Esophagus (tissue), 2 donors: Measurements from ENCODE around the gene LRRTM4. TPM values are rescaled to one million over a fixed set of nuclear protein-coding genes. Genes with fewer than 3 reads are reported as not detected.

Experiments used
- H3K27ac ChIP-seq, 2 donors: one replicate each; pipeline ENCODE4 v1.5.1; 2013; ENCODE audit warnings: low read depth in 2 of 2, mild to moderate bottlenecking in 2 of 2, inconsistent platforms in 1 of 2, low read length in 1 of 2, moderate library complexity in 1 of 2
- H3K27me3 ChIP-seq, 2 donors: one replicate each; pipeline ENCODE4 v1.6.1; 2013; ENCODE audit warnings: low read length in 2 of 2, control low read depth in 1 of 2, mild to moderate bottlenecking in 1 of 2; ENCODE audit not compliant: insufficient read depth in 2 of 2, control insufficient read depth in 1 of 2
- H3K36me3 ChIP-seq, 2 donors: one replicate each; pipeline ENCODE4 v1.6.1; 2013; ENCODE audit warnings: low read length in 1 of 2; ENCODE audit not compliant: control insufficient read depth in 2 of 2, insufficient read depth in 2 of 2
- H3K4me1 ChIP-seq, 2 donors: one replicate each; pipeline ENCODE4 v1.6.1; 2013; ENCODE audit warnings: low read length in 1 of 2; ENCODE audit not compliant: control insufficient read depth in 2 of 2, insufficient read depth in 2 of 2
- H3K4me3 ChIP-seq, 2 donors: one replicate each; pipeline ENCODE4 v1.5.1; 2013; ENCODE audit warnings: low read length in 2 of 2, mild to moderate bottlenecking in 2 of 2, low read depth in 1 of 2, moderate library complexity in 1 of 2
- H3K9me3 ChIP-seq, 2 donors: one replicate each; pipeline ENCODE4 v1.6.1; 2013; ENCODE audit warnings: mild to moderate bottlenecking in 2 of 2, low read depth in 1 of 2, low read length in 1 of 2, moderate library complexity in 1 of 2; ENCODE audit not compliant: control insufficient read depth in 2 of 2, insufficient read depth in 1 of 2
- WGBS, 2 donors: extraction: QIAGEN DNeasy Blood & Tissue Kit; methylation state at CpG; one replicate each; pipeline ENCODE4 v1.1.7; 2013; 5-methylcytosine and 5-hydroxymethylcytosine counted together
- polyA plus RNA-seq, 2 donors: library from polyadenylated mRNA; stranded (reverse); fragments of 200-250 nt; gene quantifications; one replicate each; pipeline ENCODE4 v1.2.3, GENCODE V29; 2013
- donor health status: healthy with polysubstance abuse.
- donor health status: Bipolar disorder and iron deficiency.

Gene LRRTM4
- polyA plus RNA-seq, 2 donors: not detected

DNA sequence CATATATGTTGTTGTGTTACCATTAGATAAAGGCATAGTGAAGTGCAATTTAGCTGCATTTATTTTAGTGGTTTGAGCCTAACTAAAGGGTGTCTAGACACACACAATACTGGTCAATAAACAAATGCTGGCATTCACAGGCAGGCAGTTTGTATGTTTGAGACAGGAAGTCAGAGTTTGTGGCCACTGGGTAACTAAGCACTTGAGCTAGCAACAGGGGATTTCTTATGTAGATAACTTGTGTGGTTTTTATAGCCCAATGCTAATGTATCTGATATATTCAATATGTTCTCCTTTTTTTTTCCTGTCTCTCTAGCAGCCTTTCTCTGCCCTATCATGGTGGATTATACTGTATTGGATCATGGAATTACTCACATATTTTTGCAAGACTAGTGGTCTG, 38.1 kb downstream of the LRRTM4 start:
- Histone ChIP-seq H3K27ac (no peak overlapping the region), H3K9me3 (peaks cover 0 to 7% of the 10 kb centered on the region in 2 donors), H3K36me3 (no peaks in the 10 kb centered on the region), H3K4me3 (no peak overlapping the region), H3K27me3 (no peaks in the 10 kb centered on the region), H3K4me1 (no peaks in the 10 kb centered on the region)

DNA sequence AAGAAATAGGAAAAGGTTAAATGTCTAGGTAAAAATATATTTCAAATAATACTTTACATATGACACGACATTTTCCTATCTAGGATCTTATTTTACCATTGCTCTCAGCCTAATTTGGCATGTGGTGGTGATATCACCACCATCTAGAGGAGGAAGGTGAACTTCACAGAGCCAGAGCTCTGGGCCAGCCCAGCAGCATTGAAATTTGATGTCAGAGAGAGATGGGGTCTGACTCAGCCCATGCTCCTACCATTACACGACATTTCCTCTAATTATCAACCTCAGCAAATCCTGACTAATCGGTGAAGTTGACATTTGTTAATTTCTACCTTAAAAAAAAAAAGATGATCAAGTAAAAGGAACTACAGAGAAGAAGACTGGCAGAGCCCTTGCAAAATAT, 42.3 kb downstream of the LRRTM4 start:
- Histone ChIP-seq H3K27me3 (no peaks in the 10 kb centered on the region), H3K9me3 (no peaks in the 10 kb centered on the region), H3K36me3 (no peaks in the 10 kb centered on the region), H3K27ac (no peak overlapping the region), H3K4me1 (no peaks in the 10 kb centered on the region), H3K4me3 (no peak overlapping the region)
- WGBS, 2 donors: 61 to 66% methylated on average over 3 of the region's 3 CpGs

DNA sequence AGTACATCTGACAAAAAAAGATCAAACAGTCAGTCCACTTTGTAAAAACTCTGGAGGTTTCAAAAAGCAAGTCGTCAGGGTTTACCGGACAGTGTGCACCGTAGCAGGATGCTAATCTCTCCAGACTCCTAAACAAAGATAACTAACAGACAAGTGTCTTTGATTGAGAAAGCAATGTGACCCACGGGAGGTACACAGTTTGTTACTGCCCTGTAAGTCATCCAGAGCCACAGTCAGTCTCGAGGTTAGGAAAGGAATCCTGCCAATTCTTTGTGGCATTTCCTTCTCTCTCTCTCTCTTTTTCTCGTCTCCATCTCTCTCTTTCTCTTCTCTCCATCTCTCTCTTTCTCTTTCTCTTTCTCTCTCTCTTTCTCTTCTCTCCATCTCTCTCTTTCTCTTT, 42.8 kb downstream of the LRRTM4 start:
- H3K4me1 ChIP-seq: no peaks in the 10 kb centered on the region
- H3K9me3 ChIP-seq: no peaks in the 10 kb centered on the region
- no peak overlapping the region for H3K4me3 ChIP-seq
- H3K27me3 ChIP-seq: no peaks in the 10 kb centered on the region
- 30 to 43% methylated on average over 6 of the region's 6 CpGs for WGBS, 2 donors
- no peak overlapping the region for H3K27ac ChIP-seq
- no peaks in the 10 kb centered on the region for H3K36me3 ChIP-seq

DNA sequence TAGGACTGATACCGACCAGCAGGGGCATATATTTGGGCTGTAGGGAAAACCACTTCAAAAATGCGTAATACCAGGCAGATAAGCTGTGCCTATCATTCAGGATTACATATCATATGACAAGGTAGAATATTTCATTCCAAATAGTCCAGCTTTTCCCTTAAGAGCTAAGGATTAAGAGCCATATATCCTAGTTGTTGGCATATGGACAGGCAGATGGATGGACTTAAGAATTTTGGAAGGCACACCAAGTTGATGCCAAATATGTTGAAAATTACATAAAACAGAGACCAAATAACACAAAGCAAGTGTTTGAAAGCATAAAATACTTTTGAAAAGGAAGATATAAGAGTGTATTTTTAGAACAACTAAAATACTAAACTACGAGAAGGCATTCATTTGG, 52.1 kb downstream of the LRRTM4 start:
- Histone ChIP-seq H3K27ac (no peak overlapping the region), H3K4me1 (no peaks in the 10 kb centered on the region), H3K9me3 (no peaks in the 10 kb centered on the region), H3K4me3 (no peak overlapping the region), H3K27me3 (no peaks in the 10 kb centered on the region), H3K36me3 (no peaks in the 10 kb centered on the region)
- WGBS, 2 donors: 74 to 81% methylated on average over 3 of the region's 3 CpGs

DNA sequence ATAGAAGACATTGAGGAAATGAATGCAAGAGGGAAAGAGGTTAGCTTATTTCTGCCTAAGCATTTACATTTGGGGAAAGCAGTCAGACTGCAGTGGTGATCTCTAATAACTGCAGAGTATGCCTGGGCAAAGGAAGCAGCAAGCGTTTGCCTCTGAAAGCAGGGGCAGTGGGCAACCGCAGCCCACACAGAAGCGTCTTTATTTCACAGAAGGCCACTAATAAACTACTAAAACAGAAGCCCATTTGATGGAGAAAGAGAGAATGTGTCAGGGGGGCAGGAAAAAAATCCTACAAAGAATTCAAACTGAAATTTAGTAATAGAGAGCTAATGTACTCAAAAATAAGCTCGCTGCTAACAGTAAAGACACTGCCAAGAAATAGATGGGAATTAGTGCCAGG, 53.1 kb downstream of the LRRTM4 start:
- Histone ChIP-seq H3K27ac (no peak overlapping the region), H3K36me3 (no peaks in the 10 kb centered on the region), H3K9me3 (no peaks in the 10 kb centered on the region), H3K4me1 (no peaks in the 10 kb centered on the region), H3K27me3 (no peaks in the 10 kb centered on the region), H3K4me3 (no peak overlapping the region)
- WGBS, 2 donors: 68 to 80% methylated on average over 4 of the region's 4 CpGs

DNA sequence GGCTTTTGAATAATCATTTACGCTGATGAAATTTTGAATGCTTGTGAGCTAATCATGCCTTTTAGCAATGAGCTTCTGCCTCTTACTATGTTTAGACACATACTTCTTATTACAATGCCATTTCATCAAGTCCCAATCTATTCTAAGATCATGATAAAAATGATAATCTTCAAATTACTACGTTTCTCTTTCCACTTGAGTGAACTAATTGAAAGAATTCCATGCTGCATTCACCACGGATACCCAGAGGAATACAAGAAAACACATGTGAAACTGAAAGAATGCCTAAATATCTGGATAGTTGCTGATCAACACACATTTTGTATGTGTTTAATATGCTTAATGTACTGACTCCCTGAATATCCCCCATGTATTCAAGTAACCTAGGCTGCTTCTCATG, 62.3 kb downstream of the LRRTM4 start:
- Histone ChIP-seq H3K36me3 (no peaks in the 10 kb centered on the region), H3K4me3 (no peak overlapping the region), H3K4me1 (no peaks in the 10 kb centered on the region), H3K9me3 (no peaks in the 10 kb centered on the region), H3K27ac (no peak overlapping the region), H3K27me3 (no peaks in the 10 kb centered on the region)
- 45 to 53% methylated on average over 3 of the region's 3 CpGs for WGBS, 2 donors

DNA sequence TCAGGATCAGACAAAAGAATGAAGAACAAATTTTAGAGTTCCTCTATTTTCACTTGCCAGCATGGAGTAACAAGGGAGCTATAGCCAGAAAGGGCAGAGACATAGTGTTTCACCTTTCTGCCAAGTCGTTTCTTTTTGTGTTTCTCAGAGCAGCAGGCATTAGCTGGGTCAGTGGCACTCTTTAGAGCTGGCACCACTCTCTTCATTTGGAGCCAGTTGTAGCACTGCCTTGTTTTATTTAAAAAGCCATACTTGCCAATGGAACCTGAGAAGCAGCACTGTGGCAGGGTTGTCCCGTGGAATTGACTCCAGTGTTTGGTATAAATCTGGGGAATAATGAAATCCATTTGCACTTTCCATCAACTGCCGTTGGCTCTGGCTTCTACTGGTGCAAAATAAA, 64.0 kb downstream of the LRRTM4 start:
- no peaks in the 10 kb centered on the region for H3K9me3 ChIP-seq
- WGBS, 2 donors: 44 to 52% methylated on average over 3 of the region's 3 CpGs
- H3K27ac ChIP-seq: no peak overlapping the region
- no peaks in the 10 kb centered on the region for H3K4me1 ChIP-seq
- H3K27me3 ChIP-seq: no peaks in the 10 kb centered on the region
- H3K4me3 ChIP-seq: no peak overlapping the region
- H3K36me3 ChIP-seq: no peaks in the 10 kb centered on the region

DNA sequence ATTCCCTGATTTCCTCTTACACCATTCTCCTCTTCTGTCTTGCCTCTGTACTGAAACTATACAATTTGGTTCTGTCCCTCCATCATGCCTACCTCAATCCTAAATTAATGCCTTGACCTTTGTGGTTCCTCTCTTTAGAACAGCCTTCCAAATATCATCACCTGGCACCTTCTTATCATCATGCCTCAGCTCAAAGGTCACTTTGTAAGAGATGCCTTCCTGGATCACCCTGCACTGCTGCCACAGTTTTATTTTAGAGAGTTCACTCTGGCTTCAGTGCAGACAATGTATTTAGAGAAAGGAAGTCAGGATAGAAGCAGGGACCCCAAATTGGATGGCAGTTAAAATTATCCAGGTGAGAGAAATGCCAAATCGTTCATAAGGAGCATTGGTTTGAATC, 64.5 kb downstream of the LRRTM4 start:
- Histone ChIP-seq H3K36me3 (no peaks in the 10 kb centered on the region), H3K27me3 (no peaks in the 10 kb centered on the region), H3K4me3 (no peak overlapping the region), H3K27ac (no peak overlapping the region), H3K4me1 (no peaks in the 10 kb centered on the region), H3K9me3 (no peaks in the 10 kb centered on the region)
- WGBS, 2 donors: 60 to 70% methylated on average over 1 of the region's 1 CpG

DNA sequence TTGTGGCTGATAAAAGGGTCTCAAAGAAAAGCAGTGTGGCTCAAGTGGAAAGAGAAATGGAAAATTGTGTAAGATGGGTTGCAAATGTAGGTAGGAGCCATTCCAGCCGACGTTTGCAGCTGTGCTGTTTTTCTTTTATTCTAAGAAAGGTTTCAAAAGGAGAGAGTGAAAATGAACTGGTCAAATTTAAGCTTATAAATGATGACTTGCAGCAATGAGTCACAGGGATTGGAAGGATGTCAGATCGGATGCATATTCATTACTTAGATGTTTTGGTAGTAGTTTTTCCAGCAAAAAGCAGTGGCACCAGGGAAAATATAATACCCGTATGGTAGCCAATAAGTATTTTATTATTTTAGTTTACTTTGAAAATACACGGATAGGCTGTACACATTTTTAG, 79.1 kb downstream of the LRRTM4 start:
- Histone ChIP-seq H3K27ac (no peak overlapping the region), H3K36me3 (no peaks in the 10 kb centered on the region), H3K27me3 (no peaks in the 10 kb centered on the region), H3K4me3 (no peak overlapping the region), H3K4me1 (no peaks in the 10 kb centered on the region), H3K9me3 (no peaks in the 10 kb centered on the region)
- 74 to 80% methylated on average over 5 of the region's 5 CpGs for WGBS, 2 donors

DNA sequence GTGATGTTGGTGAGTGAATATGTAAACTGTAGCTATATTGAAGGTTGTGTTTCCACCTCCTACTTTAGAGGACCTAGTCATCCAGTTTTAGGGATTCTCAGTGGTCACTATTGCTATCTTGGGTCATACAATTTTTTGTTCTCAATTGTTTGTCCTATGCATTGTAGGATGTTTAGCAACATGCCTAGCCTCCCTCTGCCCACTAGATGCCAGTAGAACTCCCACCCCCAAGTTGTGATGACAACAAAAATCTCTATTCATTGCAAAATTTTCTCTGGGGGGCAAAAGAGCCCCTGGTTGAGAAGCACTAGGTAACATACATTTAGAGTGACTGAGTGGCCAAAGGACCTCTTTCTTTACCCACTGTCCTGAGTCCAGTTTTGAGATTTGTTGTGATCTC, 87.3 kb downstream of the LRRTM4 start:
- Histone ChIP-seq H3K9me3 (no peaks in the 10 kb centered on the region), H3K36me3 (no peaks in the 10 kb centered on the region), H3K4me3 (no peak overlapping the region), H3K4me1 (no peaks in the 10 kb centered on the region), H3K27ac (no peak overlapping the region), H3K27me3 (no peaks in the 10 kb centered on the region)
